ENCODE measurements around the gene SYNE2. TPM values are rescaled to one million over a fixed set of nuclear protein-coding genes. Genes with fewer than 3 reads are reported as not detected.

The SYNE2 gene
- total RNA-seq, 1 experiment from 2014 or later: 37.5 TPM

GRCh38 chr14:63988579-63988978 lies 135.8 kb downstream of the SYNE2 start:
- in situ Hi-C loops (cut with HindIII; ENCODE audit: low pct_unique_long_range_greater_than_20kb, low sequenced_read_pairs): no loop called here
- Histone ChIP-seq H3K27ac (ENCODE audit: low read length) (no peak overlapping the region), H3K4me1 (ENCODE audit: control insufficient read depth, insufficient read depth, low read length) (no peaks in the 10 kb centered on the region), H3K9me3 (ENCODE audit: control insufficient read depth, insufficient read depth, low read depth, low read length) (no peaks in the 10 kb centered on the region), H3K36me3 (ENCODE audit: control insufficient read depth, insufficient read depth, low read length) (no peaks in the 10 kb centered on the region; the same call in 1 of the 2 replicates), H3K27me3 (ENCODE audit: control insufficient read depth, insufficient read depth, low read length) (no peaks in the 10 kb centered on the region), H3K4me3 (ENCODE audit: low read depth in 2 of 2, low read length in 2 of 2) (no peak overlapping the region)
- ATAC-seq: no peak
- DNase-seq (ENCODE audit: low read depth, low spot score): no peak
- intact Hi-C loops (cut with micrococcal nuclease; ENCODE audit: unreplicated experiment): no loop called here
- TF ChIP-seq CTCF (IDR thresholded peaks at IDR 0.05) (no peak), POLR2AphosphoS5 (IDR thresholded peaks at IDR 0.05; ENCODE audit: low read depth, low read length) (no peak)
- ChIA-PET CTCF (no interaction called here), POLR2A (no interaction called here)
- BruUV-seq (replicated peaks): no TSS peak

GRCh38 chr14:63991833-63992232 lies 139.0 kb downstream of the SYNE2 start:
- Histone ChIP-seq H3K4me1 (ENCODE audit: control insufficient read depth, insufficient read depth, low read length) (no peaks in the 10 kb centered on the region), H3K36me3 (ENCODE audit: control insufficient read depth, insufficient read depth, low read length) (no peaks in the 10 kb centered on the region; the same call in 1 of the 2 replicates), H3K27me3 (ENCODE audit: control insufficient read depth, insufficient read depth, low read length) (no peaks in the 10 kb centered on the region), H3K27ac (ENCODE audit: low read length) (no peak overlapping the region), H3K4me3 (ENCODE audit: low read depth in 2 of 2, low read length in 2 of 2) (no peak overlapping the region), H3K9me3 (ENCODE audit: control insufficient read depth, insufficient read depth, low read depth, low read length) (no peaks in the 10 kb centered on the region)
- no peak for TF ChIP-seq REST (IDR thresholded peaks at IDR 0.05; ENCODE audit: insufficient read depth in 1 of 2, low read depth in 2 of 2, low read length in 1 of 2)
- TF ChIP-seq POLR2AphosphoS5 (IDR thresholded peaks at IDR 0.05; ENCODE audit: low read depth, low read length): no peak
- no peak for TF ChIP-seq TCF7L2 (IDR thresholded peaks at IDR 0.05; ENCODE audit: low read depth, low read length)
- TF ChIP-seq CTCF (IDR thresholded peaks at IDR 0.05): no peak
- no peak for TF ChIP-seq SIN3A (IDR thresholded peaks at IDR 0.05; ENCODE audit: borderline replicate concordance, insufficient read depth, low read depth, low read length)
- in situ Hi-C loops (cut with HindIII; ENCODE audit: low pct_unique_long_range_greater_than_20kb, low sequenced_read_pairs) (no loop called here), intact Hi-C loops (cut with micrococcal nuclease; ENCODE audit: unreplicated experiment) (no loop called here)
- DNase-seq (ENCODE audit: low read depth, low spot score) (no peak), ATAC-seq (no peak)
- ChIA-PET POLR2A (no interaction called here), CTCF (no interaction called here)
- no TSS peak for BruUV-seq (replicated peaks)

- ATAC-seq (no peak), DNase-seq (ENCODE audit: low read depth, low spot score) (no peak)
- Histone ChIP-seq H3K4me3 (ENCODE audit: low read depth in 2 of 2, low read length in 2 of 2) (no peak overlapping the region), H3K9me3 (ENCODE audit: control insufficient read depth, insufficient read depth, low read depth, low read length) (no peaks in the 10 kb centered on the region), H3K36me3 (ENCODE audit: control insufficient read depth, insufficient read depth, low read length) (peaks cover 4% of the 10 kb centered on the region; the same call in 1 of the 2 replicates), H3K27me3 (ENCODE audit: control insufficient read depth, insufficient read depth, low read length) (no peaks in the 10 kb centered on the region), H3K27ac (ENCODE audit: low read length) (no peak overlapping the region), H3K4me1 (ENCODE audit: control insufficient read depth, insufficient read depth, low read length) (no peaks in the 10 kb centered on the region)
- TF ChIP-seq SIN3A (IDR thresholded peaks at IDR 0.05; ENCODE audit: borderline replicate concordance, insufficient read depth, low read depth, low read length): no peak
- POLR2A ChIA-PET: no interaction called here
- BruUV-seq (replicated peaks): no TSS peak
- in situ Hi-C loops (cut with HindIII; ENCODE audit: low pct_unique_long_range_greater_than_20kb, low sequenced_read_pairs): no loop called here
- intact Hi-C loops (cut with micrococcal nuclease; ENCODE audit: unreplicated experiment): no loop called here
- CTCF ChIA-PET: no interaction called here
Observed at GRCh38 chr14:63992858-63993257, 140.1 kb downstream of the SYNE2 start.

Data from Panc1 (cell line).